ENCODE data around the gene ZNF20.
"Not testable (repeated sequence)": the region's sequence is repeated elsewhere in the genome, so short reads cannot be mapped to it uniquely, and the experiment has no call there.

ZNF20 gene

GRCh38 chr19:12111176-12111575 is 29.0 kb downstream of the ZNF20 start:
- Histone ChIP-seq H3K9me2 (replicated peaks; ENCODE audit: insufficient read depth, low read length) (no peaks in the 10 kb centered on the region), H3K79me2 (ENCODE audit: low read length) (no peaks in the 10 kb centered on the region), H3K27ac (ENCODE audit: low read length) (no peak overlapping the region), H3K4me3 (ENCODE audit: low read length) (no peak overlapping the region), H3K27me3 (replicated peaks; ENCODE audit: insufficient read depth, low read length) (no peaks in the 10 kb centered on the region), H4K20me1 (ENCODE audit: insufficient read depth, low read length) (no peaks in the 10 kb centered on the region), H3K36me3 (replicated peaks; ENCODE audit: insufficient read depth, low read length) (no peaks in the 10 kb centered on the region; the same call in 1 of the 2 replicates), H2AFZ (ENCODE audit: low read length) (no peak overlapping the region), H3F3A (ENCODE audit: insufficient read depth, low read length) (no peaks in the 10 kb centered on the region), H3K4me1 (ENCODE audit: low read length) (no peaks in the 10 kb centered on the region), H3K4me2 (ENCODE audit: low read depth, low read length) (no peak overlapping the region), H3K9ac (ENCODE audit: low read length) (no peak overlapping the region), H3K9me3 (replicated peaks; ENCODE audit: insufficient read depth, low read length) (no peaks in the 10 kb centered on the region)
- no peak for DNase-seq
- TF ChIP-seq CTCF (IDR thresholded peaks at IDR 0.05; ENCODE audit: low read length) (no peak), EZH2phosphoT487 (IDR thresholded peaks at IDR 0.05; ENCODE audit: low read length) (no peak), EZH2 (optimal IDR thresholded peaks at IDR 0.05; ENCODE audit: low read depth, low read length) (no peak)

- not testable (repeated sequence) for H3F3A ChIP-seq (ENCODE audit: insufficient read depth, low read length); H3K4me1 ChIP-seq (ENCODE audit: low read length); H3K4me3 ChIP-seq (ENCODE audit: low read length); H3K9ac ChIP-seq (ENCODE audit: low read length); H2AFZ ChIP-seq (ENCODE audit: low read length); H4K20me1 ChIP-seq (ENCODE audit: insufficient read depth, low read length); H3K9me2 ChIP-seq (replicated peaks; ENCODE audit: insufficient read depth, low read length); H3K4me2 ChIP-seq (ENCODE audit: low read depth, low read length); H3K36me3 ChIP-seq (replicated peaks; ENCODE audit: insufficient read depth, low read length); DNase-seq; H3K79me2 ChIP-seq (ENCODE audit: low read length); H3K27ac ChIP-seq (ENCODE audit: low read length); H3K27me3 ChIP-seq (replicated peaks; ENCODE audit: insufficient read depth, low read length); H3K9me3 ChIP-seq (replicated peaks; ENCODE audit: insufficient read depth, low read length)
These were observed 36.2 kb downstream of the ZNF20 start for GRCh38 chr19:12103909-12104308.

- TF ChIP-seq EZH2 (optimal IDR thresholded peaks at IDR 0.05; ENCODE audit: low read depth, low read length) (no peak), EZH2phosphoT487 (IDR thresholded peaks at IDR 0.05; ENCODE audit: low read length) (no peak), CTCF (IDR thresholded peaks at IDR 0.05; ENCODE audit: low read length) (no peak)
- Histone ChIP-seq H3K4me1 (ENCODE audit: low read length) (no peaks in the 10 kb centered on the region), H3K79me2 (ENCODE audit: low read length) (no peaks in the 10 kb centered on the region), H3K4me2 (ENCODE audit: low read depth, low read length) (no peak overlapping the region), H3K27me3 (replicated peaks; ENCODE audit: insufficient read depth, low read length) (no peaks in the 10 kb centered on the region), H3K4me3 (ENCODE audit: low read length) (no peak overlapping the region), H3K36me3 (replicated peaks; ENCODE audit: insufficient read depth, low read length) (no peaks in the 10 kb centered on the region), H3K9ac (ENCODE audit: low read length) (no peak overlapping the region), H3F3A (ENCODE audit: insufficient read depth, low read length) (no peaks in the 10 kb centered on the region), H3K27ac (ENCODE audit: low read length) (no peak overlapping the region), H4K20me1 (ENCODE audit: insufficient read depth, low read length) (no peaks in the 10 kb centered on the region), H2AFZ (ENCODE audit: low read length) (no peak overlapping the region), H3K9me2 (replicated peaks; ENCODE audit: insufficient read depth, low read length) (no peaks in the 10 kb centered on the region), H3K9me3 (replicated peaks; ENCODE audit: insufficient read depth, low read length) (no peaks in the 10 kb centered on the region)
- DNase-seq, result no peak
These were observed 42.1 kb downstream of the ZNF20 start for GRCh38 chr19:12098040-12098439.

- Histone ChIP-seq H3K4me2 (ENCODE audit: low read depth, low read length) (no peak overlapping the region), H3K79me2 (ENCODE audit: low read length) (no peaks in the 10 kb centered on the region), H3K27ac (ENCODE audit: low read length) (no peak overlapping the region), H3K36me3 (replicated peaks; ENCODE audit: insufficient read depth, low read length) (no peaks in the 10 kb centered on the region), H3K9ac (ENCODE audit: low read length) (no peak overlapping the region), H3K9me3 (replicated peaks; ENCODE audit: insufficient read depth, low read length) (no peaks in the 10 kb centered on the region), H3K27me3 (replicated peaks; ENCODE audit: insufficient read depth, low read length) (no peaks in the 10 kb centered on the region), H3K9me2 (replicated peaks; ENCODE audit: insufficient read depth, low read length) (no peaks in the 10 kb centered on the region), H3F3A (ENCODE audit: insufficient read depth, low read length) (no peaks in the 10 kb centered on the region), H3K4me3 (ENCODE audit: low read length) (no peak overlapping the region), H4K20me1 (ENCODE audit: insufficient read depth, low read length) (no peaks in the 10 kb centered on the region), H2AFZ (ENCODE audit: low read length) (no peak overlapping the region), H3K4me1 (ENCODE audit: low read length) (no peaks in the 10 kb centered on the region)
- no peak for DNase-seq
- TF ChIP-seq CTCF (IDR thresholded peaks at IDR 0.05; ENCODE audit: low read length) (no peak), EZH2phosphoT487 (IDR thresholded peaks at IDR 0.05; ENCODE audit: low read length) (no peak), EZH2 (optimal IDR thresholded peaks at IDR 0.05; ENCODE audit: low read depth, low read length) (no peak)
These were observed 44.9 kb downstream of the ZNF20 start for GRCh38 chr19:12095111-12095790.

All from MM.1S (cell line).